GM21528 (cell line): Measurements from ENCODE around the gene MLF2.

Experiments
- ATAC-seq: cut with Tn5 transposase; IDR thresholded peaks from one replicate; pipeline ENCODE4 v1.9.1; 2021; ENCODE audit warnings: mild to moderate bottlenecking, moderate library complexity; ENCODE audit not compliant: unreplicated experiment, low FRiP score

Gene MLF2

GRCh38 chr12:6778574-6779550 lies 25.9 kb upstream of the MLF2 start:
- ATAC-seq = peak; percentile 80

- ATAC-seq = peak; percentile 20
These were observed 25.3 kb upstream of the MLF2 start for GRCh38 chr12:6778217-6778573.

- ATAC-seq = no peak
These were observed 24.4 kb upstream of the MLF2 start for GRCh38 chr12:6777386-6777785.

GRCh38 chr12:6775185-6776174 lies 22.5 kb upstream of the MLF2 start:
- no peak for ATAC-seq

- ATAC-seq = no peak
These were observed 21.6 kb upstream of the MLF2 start for GRCh38 chr12:6774499-6775062.

- no peak for ATAC-seq
These were observed 20.8 kb upstream of the MLF2 start for GRCh38 chr12:6773590-6774351.

GRCh38 chr12:6772726-6773589 lies 20.0 kb upstream of the MLF2 start:
- no peak for ATAC-seq

GRCh38 chr12:6772331-6772695 lies 19.4 kb upstream of the MLF2 start, which contains the start of gene LAG3:
LAG3 (plus strand) TSS chr12:6772520; CDS start chr12:6772853, 333 bp downstream.
- ATAC-seq = no peak

GRCh38 chr12:6771509-6772330 lies 18.8 kb upstream of the MLF2 start:
- ATAC-seq = no peak

- no peak for ATAC-seq
These were observed 18.2 kb upstream of the MLF2 start for GRCh38 chr12:6771091-6771495.

GRCh38 chr12:6770600-6770999 lies 17.7 kb upstream of the MLF2 start:
- ATAC-seq = no peak

GRCh38 chr12:6770094-6770493 lies 17.2 kb upstream of the MLF2 start:
- no peak for ATAC-seq

- no peak for ATAC-seq
These were observed 16.7 kb upstream of the MLF2 start for GRCh38 chr12:6769666-6770065.

GRCh38 chr12:6768990-6769389 lies 16.0 kb upstream of the MLF2 start:
- no peak for ATAC-seq

GRCh38 chr12:6768437-6768914 lies 15.5 kb upstream of the MLF2 start:
- ATAC-seq = no peak

GRCh38 chr12:6767353-6768319 lies 14.7 kb upstream of the MLF2 start:
- no peak for ATAC-seq
